ENCODE data around the gene FAM20B.

The FAM20B gene

DNA sequence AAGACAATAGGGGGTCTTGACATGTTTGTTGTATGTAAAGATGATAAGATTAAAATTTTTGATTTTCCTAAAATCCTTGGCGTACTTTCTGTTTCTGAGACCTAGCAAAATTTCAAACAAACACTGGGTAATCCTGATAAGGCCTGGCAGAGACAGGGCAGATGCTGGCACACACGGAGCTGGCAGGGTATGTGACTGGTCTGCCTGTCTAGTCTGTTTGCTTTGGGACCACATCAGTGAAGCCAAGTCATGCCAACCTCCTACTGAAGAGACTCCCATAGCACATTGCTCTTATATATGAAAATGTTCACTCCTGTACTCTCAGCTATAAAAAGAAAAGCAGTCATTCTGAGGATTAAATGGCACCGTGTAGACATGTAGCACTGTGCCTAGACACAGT, 70.2 kb downstream of the FAM20B start:
- DNase-seq = no peak

DNA sequence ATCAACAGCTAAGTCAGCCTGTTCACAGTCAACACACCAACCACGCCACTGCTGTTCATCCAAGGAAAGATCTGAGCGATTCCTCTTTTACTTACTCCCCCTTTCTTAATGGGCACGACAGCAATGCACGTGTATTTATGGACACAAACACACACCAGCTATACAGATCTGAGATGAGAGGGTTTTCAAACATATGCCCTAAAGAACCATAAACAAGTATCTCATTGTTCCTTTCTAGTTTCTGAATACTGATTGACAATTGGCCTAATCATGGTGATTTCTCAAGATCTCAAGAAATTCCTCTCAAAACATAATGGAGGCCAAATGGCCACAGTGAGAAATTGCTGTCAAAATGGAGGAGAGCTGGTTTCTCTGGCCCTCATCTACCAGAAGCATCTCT, 74.2 kb downstream of the FAM20B start:
- no peak for DNase-seq

DNA sequence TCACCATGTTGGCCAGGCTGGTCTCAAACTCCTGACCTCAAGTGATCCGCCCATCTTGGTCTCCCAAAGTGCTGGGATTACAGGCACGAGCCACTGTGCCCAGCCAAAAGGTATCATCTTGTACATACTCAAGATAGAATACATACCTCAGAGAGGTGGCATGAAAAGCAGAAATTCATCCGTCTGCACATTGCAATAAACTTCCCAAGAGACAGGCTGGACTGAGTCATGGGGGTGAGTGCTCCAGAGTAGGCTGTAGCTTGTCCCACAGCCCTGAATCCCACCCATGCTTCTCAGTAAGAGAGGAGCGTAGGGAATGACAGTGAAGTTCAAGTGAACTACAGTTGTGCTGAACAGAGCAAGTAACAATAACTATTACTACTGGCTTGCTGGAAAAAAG, 75.9 kb downstream of the FAM20B start:
- DNase-seq = no peak

DNA sequence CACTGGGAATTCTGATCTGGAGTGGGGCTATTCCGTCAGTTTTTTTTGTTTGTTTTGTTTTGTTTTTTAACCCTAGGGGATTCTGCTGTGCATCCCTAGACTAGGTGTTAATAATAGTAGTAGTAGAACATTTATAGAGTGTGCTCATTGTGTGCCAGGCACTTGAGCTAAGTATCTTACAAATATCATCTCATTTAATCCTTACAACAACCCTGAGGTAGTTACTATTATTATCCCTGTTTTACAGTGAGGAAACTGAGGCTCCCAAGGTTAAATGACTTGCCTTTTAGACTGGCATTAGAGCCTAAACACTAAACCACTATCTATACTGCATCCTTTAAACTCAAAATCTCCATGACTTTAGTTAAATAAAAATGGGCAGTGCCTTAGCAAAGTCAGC, 78.3 kb downstream of the FAM20B start:
- no peak for DNase-seq

DNA sequence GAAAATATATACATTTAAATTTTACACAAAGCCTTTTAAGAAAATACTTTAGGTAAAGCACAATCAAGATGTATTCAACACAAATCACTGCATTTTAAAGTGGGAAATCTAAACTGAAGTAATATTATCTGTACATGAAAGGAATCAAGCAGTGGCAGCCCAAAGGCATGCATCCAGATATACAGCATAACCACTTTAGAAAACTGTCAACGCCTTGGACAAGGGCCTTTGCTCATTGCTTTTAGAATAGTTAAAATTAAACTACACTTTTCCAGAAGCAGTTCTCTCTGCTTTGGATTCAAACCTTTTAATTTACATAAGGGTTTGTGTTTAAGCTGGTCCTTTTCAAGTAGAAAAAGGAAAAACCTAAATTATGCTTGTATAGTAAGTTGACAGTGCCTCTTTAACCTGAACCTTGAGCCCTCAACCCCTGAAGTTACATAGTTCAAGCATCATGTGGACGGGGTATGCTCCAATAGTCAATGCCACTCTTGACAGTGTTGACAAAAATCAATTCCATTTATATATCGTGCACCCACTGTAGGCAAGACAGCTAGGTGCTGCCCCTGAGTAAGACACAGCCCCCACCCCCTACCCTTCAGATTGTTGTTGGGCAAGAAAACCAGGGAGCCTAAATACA, 79.0 kb downstream of the FAM20B start:
- DNase-seq = no peak

DNA sequence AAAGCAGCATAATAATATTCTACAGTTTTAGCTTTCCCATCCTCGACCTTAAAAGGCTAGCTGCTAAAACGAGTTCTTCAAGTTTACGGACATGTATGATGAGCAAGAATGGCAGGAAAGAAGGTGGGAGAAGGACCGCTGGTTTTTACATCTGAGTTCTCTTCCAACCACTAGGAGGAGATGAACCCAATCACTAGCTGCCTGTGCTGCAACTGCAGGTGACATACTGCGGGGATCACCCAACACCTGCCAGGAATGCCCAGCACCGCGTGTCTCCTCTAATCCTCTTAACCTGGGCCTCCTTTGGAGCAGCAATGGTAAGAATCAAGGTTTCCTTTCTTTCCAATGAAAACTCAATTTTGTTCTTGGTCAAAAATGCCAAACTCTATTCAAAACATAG, 79.7 kb downstream of the FAM20B start:
- DNase-seq = no peak

DNA sequence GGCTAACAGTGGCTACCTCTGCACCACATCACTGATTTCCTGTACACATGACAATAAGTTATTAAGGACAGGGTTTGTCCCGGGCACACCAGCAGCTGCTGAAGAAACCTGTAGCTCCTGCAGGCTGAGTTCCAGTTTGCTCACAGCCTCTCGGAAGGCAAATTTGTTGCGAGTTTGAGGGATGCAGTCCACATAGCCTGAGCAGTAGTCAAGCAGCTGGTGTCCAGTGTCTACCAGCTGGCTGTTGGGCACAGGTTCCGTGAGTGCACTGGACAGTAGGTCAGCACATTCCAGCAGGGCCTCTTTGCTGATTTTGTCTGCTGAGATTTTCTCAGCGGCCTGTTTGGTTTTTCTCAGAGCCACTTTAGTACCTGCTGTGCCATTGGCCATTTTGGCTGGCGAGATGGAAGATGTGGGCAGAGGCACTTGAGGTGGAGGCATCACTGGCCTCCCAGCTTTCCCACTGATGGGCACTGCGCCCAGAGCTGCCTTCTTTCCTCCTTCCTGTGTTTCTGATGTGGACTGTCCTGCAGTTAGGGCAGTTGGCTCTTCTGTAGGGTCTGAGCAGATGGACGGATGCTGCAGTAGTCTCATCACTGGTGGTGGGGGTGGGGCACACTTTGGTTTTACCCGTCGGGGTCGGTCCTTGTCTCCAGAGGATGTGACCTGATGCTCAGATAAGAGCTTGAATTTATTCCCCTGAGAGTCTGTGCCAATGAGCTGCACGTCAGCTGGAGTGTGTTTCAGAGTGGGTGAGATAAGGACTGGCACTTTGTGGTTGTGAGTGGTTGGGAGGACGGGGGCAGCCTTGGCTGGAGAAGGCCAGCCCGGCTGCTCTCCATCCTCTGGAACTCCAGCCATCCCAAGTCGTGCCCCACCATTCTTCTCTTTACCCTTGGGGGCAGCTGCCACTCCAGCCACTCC, 82.3 kb downstream of the FAM20B start:
- no peak for DNase-seq

DNA sequence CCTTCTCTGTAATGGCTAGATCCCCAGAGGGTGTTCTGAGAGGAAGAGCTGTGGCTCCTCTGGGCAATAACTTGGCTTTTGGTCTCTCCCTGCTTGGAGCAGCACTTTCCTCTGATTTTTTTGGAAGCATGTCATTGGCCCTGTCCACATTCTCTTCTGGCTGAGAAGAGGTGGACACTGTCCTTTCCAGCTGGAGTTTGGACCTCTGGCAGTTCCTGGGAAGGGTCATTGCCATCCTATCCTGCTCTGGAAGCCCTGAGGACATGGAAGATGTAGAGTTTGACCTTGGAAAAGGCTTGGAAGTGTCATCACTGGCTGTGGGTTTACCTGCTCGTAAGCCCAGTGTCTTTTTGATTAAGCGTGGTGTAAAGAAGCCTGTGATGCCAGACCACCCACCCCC, 83.0 kb downstream of the FAM20B start:
- no peak for DNase-seq

DNA sequence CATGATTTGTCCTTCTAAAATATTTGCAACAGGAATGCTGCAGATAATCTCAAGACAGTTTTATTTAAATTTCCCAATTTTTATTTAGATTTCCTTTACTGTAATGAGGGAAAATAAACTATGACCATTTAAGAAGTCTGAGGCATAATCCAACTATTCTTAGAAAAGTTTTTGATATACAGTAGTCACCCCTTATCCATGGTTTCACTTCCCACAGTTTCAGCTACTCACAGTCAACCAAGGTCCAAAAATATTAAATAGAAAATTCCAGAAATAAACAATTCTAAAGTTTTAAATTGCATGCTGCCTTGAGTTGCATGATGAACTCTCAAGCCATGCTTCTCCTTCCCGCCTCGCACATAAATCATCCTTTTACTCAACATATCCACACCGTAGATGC, 89.5 kb downstream of the FAM20B start:
- no peak for DNase-seq

DNA sequence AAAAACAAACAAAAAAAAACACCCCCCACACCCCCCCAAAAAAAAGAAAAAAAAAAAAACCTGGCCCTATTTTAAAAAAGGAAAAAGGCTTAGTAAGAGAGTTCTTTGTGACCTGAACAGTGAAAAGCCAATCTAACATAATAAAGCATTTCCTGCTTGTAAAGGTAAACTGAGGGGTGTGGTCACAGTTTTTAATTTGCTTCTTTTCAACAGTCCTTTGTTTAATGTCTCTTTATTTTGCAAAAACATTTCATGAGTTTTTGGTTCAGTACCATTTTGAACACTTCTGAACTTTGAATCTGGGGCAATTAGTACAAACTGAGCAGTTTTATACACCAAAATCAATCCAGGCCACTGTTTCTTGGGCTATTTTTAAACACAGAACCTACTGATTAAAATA, 93.8 kb downstream of the FAM20B start:
- DNase-seq = no peak

DNA sequence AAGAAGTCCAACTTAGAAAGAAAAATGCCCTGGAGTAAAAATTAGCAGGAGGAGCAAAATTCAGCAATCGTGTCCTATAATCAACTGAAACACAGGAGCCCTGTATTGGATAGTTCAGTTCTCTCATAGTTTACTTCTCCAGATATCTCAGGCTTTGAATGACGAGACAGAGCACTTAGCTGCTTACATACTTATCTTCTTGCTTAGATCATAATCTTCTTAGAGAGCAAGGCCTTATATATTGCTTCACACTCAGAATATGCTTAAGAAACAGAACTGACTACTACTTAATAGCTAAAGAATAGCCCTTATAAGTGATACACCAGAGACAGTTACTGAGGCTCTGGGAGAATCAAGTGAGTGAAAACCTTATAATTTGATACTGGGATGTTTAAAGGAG, 95.0 kb downstream of the FAM20B start:
- DNase-seq = no peak

DNA sequence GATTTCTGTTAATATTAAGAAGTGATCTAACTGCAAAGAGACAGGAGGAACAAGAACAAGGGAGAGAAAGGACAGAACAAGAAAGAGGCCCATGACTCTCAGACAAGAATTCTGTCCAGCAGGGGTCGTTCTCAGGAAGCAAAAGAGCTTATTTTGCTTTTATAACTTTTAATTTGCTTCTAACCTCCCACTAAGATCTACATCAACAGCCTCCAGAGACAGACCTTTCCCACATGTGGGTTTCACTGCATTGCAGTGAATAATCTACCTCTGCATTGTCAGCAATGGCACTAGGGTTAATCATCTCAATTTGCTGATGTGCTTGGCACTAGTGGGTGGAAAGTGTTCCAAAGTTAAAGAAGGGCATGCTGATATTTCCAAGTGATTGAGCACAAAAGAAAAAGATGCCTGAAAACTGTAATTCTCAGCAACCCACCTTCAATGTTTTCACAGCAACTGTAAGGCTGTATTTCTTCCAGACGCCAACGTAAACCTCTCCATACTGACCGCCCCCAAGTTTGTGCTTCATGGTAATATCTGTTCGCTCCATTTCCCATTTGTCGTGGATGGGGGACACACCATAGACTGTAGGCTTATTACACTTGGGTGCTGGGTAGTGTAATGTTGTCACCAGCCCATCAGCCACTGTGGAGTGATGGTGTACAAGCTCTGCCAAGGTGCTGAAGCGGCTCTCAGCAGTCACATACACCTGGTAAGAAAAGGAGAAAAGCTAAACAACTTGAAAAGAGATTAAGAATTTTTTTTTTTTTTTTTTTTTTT, 95.7 kb downstream of the FAM20B start:
- no peak for DNase-seq

DNA sequence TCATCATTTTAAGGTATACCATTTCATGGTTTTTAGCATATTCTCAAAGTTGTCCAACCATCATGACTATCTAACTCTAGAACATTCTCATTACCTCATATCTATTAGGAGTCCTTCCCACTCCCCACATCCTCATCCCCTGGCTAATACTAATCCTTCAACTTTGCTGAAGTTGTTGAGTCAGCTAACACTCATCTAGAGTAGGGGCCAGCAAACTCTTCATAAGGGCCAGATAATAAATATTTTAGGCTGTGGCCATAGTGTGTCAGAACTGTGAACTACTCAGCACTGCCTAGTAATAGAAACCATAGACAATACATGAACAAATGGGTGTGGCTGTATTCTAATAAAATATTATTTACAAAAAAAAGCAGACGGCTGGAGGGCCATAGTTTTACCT, 99.2 kb downstream of the FAM20B start:
- DNase-seq = no peak
